GM12875 (cell line): ENCODE data around the gene ELMO3.

Source experiments
- H3K4me3 ChIP-seq: one replicate; pipeline ENCODE4 v1.5.1; 2011; ENCODE audit warnings: low read depth, low read length, control low read depth
- CTCF ChIP-seq: IDR thresholded peaks from 2 replicates; pipeline ENCODE4 v1.5.1; 2011; ENCODE audit warnings: low read depth, mild to moderate bottlenecking, control low read depth, inconsistent platforms, low read length, moderate library complexity, borderline replicate concordance; ENCODE audit not compliant: insufficient read depth

ELMO3 gene

GRCh38 chr16:67199808-67200198, 872 bp downstream of the ELMO3 start:
- no peak overlapping the region for H3K4me3 ChIP-seq
- TF ChIP-seq CTCF: no peak

GRCh38 chr16:67200491-67200890, 1.6 kb downstream of the ELMO3 start:
- no peak for TF ChIP-seq CTCF
- H3K4me3 ChIP-seq: no peak overlapping the region

GRCh38 chr16:67201411-67202345, 2.7 kb downstream of the ELMO3 start:
- TF ChIP-seq CTCF: no peak
- H3K4me3 ChIP-seq: no peak overlapping the region

GRCh38 chr16:67202426-67202825, 3.5 kb downstream of the ELMO3 start:
- TF ChIP-seq CTCF: no peak
- no peak overlapping the region for H3K4me3 ChIP-seq

GRCh38 chr16:67202956-67203493, 4.1 kb downstream of the ELMO3 start:
- H3K4me3 ChIP-seq: no peak overlapping the region
- TF ChIP-seq CTCF: no peak

- TF ChIP-seq CTCF: no peak
Observed at GRCh38 chr16:67204076-67204475, 5.1 kb downstream of the ELMO3 start.

More at GRCh38 chr16:67204076-67204475, 5.1 kb downstream of the ELMO3 start:
- no peak overlapping the region for H3K4me3 ChIP-seq
